GM12875 (cell line): ENCODE results near the gene VASH1.

Source experiments
- H3K4me3 ChIP-seq: one replicate; pipeline ENCODE4 v1.5.1; 2011; ENCODE audit warnings: low read depth, low read length, control low read depth
- TF ChIP-seq, protein P1 (sequence below): IDR thresholded peaks from 2 replicates; pipeline ENCODE4 v1.5.1; 2011; ENCODE audit warnings: low read depth, mild to moderate bottlenecking, control low read depth, inconsistent platforms, low read length, moderate library complexity, borderline replicate concordance; ENCODE audit not compliant: insufficient read depth

VASH1 gene

DNA sequence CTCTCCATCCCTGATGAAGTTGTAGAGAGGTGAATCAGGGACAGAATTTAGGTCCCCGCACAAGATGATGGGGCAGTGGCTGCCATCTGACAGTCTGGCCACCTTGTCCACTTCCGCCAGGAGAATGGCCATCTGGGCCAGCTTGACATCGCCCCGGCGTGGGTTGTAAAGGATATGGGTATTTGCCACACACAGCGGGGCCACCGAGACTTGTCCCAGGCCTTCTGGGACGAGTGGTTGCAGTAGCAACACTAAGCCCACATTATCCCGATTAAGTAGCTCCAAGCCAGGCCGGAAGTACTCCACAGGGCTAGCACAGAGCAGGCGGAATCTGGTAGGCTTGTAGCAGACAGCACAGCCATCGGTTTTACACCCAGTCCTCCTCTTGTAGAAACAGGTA lies 45.2 kb downstream of the VASH1 start:
- TF ChIP-seq, protein P1, sequence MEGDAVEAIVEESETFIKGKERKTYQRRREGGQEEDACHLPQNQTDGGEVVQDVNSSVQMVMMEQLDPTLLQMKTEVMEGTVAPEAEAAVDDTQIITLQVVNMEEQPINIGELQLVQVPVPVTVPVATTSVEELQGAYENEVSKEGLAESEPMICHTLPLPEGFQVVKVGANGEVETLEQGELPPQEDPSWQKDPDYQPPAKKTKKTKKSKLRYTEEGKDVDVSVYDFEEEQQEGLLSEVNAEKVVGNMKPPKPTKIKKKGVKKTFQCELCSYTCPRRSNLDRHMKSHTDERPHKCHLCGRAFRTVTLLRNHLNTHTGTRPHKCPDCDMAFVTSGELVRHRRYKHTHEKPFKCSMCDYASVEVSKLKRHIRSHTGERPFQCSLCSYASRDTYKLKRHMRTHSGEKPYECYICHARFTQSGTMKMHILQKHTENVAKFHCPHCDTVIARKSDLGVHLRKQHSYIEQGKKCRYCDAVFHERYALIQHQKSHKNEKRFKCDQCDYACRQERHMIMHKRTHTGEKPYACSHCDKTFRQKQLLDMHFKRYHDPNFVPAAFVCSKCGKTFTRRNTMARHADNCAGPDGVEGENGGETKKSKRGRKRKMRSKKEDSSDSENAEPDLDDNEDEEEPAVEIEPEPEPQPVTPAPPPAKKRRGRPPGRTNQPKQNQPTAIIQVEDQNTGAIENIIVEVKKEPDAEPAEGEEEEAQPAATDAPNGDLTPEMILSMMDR, result no peak
- no peak overlapping the region for H3K4me3 ChIP-seq

DNA sequence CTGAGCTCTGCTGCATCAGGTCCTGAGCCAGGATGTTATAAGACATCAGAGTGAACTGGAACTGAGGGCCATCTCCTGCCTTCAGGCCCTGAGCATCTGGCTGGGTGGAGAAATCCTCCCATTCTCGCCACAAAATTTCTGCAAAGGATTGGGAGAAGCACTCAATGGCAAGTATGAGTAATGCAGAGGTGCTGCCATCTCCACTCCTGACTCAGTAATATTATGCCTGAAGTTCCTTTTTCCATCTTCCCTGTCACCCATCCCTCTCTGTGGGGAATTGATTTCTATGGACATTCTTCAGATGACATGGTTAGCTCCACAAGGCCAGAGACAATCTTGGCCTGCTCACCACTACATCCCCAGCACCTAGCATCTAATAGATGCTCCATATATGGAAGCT lies 46.7 kb downstream of the VASH1 start:
- H3K4me3 ChIP-seq, result no peak overlapping the region
- TF ChIP-seq, protein P1, result no peak

DNA sequence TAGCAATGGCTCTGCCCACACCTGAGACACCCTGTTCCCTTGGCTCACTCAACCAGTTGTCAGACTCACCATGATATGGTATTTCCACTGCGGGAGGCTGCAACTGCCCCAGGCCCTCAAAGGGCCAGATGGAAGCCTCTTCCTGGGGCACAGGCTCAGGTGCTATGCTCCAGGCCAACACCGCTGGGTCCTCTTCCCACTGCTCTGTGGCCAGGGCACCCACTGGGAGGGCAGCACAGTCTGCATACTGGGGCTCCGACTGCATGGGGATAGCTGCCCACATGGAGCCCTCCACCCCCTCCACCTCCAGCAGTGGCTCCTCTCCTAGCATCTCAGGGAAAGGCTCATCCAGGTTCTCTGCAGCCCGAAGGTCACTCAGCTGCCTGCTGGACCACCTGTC lies 47.7 kb downstream of the VASH1 start:
- TF ChIP-seq, protein P1, result no peak

DNA sequence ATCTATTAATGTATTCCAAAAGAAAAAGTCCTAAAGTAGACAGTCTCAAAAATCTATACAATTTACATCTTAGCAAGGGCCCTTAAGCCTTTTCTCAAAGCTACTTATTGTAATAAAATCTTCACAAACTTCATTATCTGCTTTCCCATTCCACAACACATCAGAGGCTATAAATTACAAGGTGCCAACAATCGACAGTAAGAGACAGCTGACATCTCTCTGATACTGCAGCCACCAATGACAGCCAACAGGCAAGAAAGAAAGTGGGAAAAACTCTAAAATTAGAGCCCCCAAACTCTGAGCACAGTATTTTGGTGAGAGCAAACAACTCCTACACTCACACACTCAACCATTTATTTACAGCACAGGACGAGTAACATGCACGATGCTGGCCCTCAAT lies 49.3 kb downstream of the VASH1 start:
- no peak overlapping the region for H3K4me3 ChIP-seq
- TF ChIP-seq, protein P1, result no peak

More for the DNA sequence above, 47.7 kb downstream of the VASH1 start:
- no peak overlapping the region for H3K4me3 ChIP-seq

DNA sequence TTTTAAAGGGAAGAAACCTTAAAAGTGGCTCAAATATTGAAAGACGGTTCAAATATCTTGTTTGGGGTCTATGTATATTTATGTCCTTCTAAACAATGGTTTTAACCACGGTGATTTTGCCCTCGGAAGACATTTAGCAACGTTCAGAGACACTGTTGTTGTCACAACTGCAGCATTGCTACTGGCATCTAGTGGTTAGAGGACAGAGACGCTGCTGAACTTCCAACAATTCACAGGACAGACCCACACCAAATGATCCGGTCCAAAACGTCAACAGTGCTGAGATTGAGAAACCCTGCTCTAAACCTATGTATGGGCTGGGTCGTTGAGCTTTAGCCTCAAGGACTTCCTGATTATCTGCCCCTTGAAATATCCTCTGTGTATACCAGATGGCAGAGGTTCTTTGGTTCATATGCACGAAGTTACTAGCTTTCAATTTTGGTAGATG lies 49.7 kb downstream of the VASH1 start:
- H3K4me3 ChIP-seq, result no peak overlapping the region
- TF ChIP-seq, protein P1, result peak; percentile 55; the same call in 1 of the 2 replicates

- H3K4me3 ChIP-seq, result no peak overlapping the region
- TF ChIP-seq, protein P1, result no peak
Measured at GRCh38 chr14:76811561-76811960, 50.3 kb downstream of the VASH1 start.

DNA sequence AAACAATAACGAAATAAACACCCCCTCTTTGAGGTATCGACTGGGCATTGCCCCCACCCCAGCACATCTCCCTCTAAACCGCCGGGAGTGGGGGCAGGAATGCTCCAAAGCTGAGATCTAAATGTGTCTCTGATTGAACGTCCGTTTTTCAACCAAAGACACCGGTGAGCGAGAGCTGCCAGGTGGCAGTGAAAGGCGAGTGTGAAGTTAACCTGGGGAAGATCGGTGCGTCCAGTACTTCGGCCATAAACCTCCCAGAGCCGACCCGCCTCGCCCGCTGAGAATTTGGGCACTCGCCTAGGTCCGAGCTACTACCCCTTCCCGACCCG lies 50.8 kb downstream of the VASH1 start:
- TF ChIP-seq, protein P1, result no peak
- peak overlapping the region; percentile 72 for H3K4me3 ChIP-seq
